Astrocyte of the cerebellum (primary cell): ENCODE measurements around the gene G6PC2.

Source experiments
- DNase-seq: peaks from one replicate; pipeline ENCODE4 v3.0.0-alpha.2; 2011; ENCODE audit warnings: low read depth
- H3K4me3 ChIP-seq: 2 replicates; pipeline ENCODE4 v1.5.1; 2011; ENCODE audit warnings: mild to moderate bottlenecking, low read depth, low read length, moderate library complexity
- CTCF ChIP-seq: IDR thresholded peaks from 2 replicates; pipeline ENCODE4 v1.5.1; 2012; ENCODE audit warnings: low read length, low read depth, moderate library complexity, mild to moderate bottlenecking; ENCODE audit errors: missing control alignments
- in situ Hi-C: cut with HindIII; loops from 2 replicates; pipeline ENCODE4 v1.10.0; 2017; ENCODE audit warnings: low sequenced_read_pairs

G6PC2 gene

GRCh38 chr2:168952424-168952823 lies 51.3 kb downstream of the G6PC2 start:
- DNase-seq = no peak
- no peak overlapping the region for H3K4me3 ChIP-seq
- no peak for TF ChIP-seq CTCF
- in situ Hi-C loops = no loop called here

GRCh38 chr2:168954256-168954655 lies 53.2 kb downstream of the G6PC2 start:
- H3K4me3 ChIP-seq = no peak overlapping the region
- in situ Hi-C loops = no loop called here
- DNase-seq = no peak
- no peak for TF ChIP-seq CTCF

- TF ChIP-seq CTCF = no peak
- no peak overlapping the region for H3K4me3 ChIP-seq
- no peak for DNase-seq
- in situ Hi-C loops = no loop called here
These were observed 54.2 kb downstream of the G6PC2 start for GRCh38 chr2:168955321-168955720.

- TF ChIP-seq CTCF = no peak
- in situ Hi-C loops = no loop called here
- no peak overlapping the region for H3K4me3 ChIP-seq
- no peak for DNase-seq
These were observed 55.3 kb downstream of the G6PC2 start for GRCh38 chr2:168956392-168956791.
